NCI-H187 (cell line): ENCODE data around the gene CEP85.

Source experiments
- DNase-seq, 2 experiments: peaks; one replicate each; lab custom pipeline; 2025; lab: John Stamatoyannopoulos, UW

Gene CEP85, protein sequence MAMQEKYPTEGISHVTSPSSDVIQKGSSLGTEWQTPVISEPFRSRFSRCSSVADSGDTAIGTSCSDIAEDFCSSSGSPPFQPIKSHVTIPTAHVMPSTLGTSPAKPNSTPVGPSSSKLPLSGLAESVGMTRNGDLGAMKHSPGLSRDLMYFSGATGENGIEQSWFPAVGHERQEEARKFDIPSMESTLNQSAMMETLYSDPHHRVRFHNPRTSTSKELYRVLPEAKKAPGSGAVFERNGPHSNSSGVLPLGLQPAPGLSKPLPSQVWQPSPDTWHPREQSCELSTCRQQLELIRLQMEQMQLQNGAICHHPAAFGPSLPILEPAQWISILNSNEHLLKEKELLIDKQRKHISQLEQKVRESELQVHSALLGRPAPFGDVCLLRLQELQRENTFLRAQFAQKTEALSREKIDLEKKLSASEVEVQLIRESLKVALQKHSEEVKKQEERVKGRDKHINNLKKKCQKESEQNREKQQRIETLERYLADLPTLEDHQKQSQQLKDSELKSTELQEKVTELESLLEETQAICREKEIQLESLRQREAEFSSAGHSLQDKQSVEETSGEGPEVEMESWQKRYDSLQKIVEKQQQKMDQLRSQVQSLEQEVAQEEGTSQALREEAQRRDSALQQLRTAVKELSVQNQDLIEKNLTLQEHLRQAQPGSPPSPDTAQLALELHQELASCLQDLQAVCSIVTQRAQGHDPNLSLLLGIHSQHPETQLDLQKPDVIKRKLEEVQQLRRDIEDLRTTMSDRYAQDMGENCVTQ

DNA sequence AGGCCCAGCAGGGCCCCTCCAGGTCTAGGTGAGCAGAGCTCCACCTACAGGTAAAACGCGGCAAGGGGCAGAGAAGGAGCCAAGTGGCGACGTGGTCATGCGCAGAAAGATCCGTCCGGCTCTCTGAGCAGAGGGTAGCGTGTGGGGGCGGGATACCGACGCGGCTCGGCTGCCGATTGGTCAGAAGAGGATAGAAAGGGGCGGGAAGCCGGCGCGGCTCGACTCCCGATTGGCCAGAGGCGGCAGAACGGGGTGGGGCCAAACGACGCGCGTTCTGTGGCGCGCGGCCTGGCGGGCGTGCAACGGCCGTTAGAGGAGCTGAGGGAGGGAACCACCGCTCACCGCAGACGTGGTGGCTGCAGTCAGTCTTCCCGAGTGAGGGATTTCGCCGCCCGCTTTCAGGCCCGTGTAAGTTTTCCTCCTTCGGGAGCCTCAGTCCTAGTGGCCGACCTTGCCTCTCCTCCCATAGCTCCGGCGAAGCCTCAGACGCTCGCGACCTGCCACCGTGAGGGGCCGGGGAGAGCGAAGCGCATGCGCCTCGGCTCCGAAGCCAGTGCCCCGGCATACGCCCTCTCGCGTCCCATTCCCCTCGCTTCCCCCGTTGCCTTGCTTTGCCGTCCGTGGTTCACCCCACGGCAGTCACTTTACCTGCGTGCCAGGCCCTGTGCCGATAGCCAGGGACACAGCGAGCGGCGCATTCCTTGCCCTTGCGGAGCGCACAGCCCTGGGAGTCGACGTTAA is at the start of gene CEP85:
CEP85 (plus strand) TSS at position 298 of the 741 bp plus-strand sequence. CDS start 5,584 bp downstream, outside the sequence.
- DNase-seq: peak; percentile 96 to 99

DNA sequence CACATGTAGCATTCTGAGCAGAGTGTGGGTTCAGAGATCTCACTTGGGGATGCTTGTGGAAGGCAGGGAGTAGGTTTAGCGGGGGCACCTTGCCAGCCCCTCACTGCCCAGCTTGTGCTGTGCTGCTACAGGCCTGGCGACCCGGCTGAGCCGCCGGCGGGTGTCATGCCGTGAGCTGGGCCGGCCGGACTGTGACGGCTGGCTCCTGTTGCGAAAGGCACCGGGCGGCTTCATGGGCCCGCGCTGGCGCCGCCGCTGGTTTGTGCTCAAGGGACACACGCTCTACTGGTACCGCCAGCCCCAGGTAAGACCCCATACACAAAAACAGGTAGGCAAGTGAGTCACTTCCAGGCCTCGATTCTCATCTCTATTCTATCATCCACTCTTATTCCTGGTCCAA is 49.1 kb upstream of the CEP85 start:
- no peak for DNase-seq

DNA sequence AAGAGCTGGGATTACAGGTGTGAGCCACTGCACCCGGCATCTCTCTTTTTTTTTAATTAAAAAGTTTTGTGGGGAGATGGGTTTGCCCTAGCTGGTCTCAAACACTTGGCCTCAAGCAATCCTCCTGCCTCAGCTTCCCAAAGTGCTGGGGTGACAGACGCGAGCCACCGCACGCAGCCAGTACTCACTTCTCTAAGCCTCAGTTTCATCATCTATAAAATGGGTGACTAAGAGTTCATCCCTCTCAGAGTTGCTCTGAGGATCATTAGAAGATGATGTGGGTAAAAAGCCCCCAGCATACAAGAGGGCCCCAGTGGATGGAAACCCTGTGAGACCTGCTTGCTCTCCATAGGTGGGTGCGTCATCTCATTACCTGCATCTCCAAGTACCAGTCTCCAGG is 46.1 kb upstream of the CEP85 start:
- DNase-seq: no peak

DNA sequence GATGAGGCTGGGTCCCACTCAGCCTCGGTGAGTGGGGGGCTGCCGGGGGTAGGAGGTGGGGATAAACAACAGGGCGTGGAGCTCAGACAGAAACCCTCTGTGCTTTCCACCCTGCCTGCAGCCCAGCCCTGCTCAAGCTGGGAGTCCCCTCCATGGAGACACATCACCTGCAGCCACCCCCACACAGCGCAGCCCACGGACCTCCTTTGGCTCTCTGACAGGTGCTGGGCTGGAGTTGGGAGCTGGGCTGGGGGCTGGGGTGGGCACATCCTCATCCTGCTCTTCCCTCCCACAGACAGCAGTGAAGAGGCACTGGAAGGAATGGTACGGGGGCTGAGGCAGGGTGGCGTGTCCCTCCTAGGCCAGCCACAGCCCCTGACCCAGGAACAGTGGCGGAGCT is 45.5 kb upstream of the CEP85 start:
- no peak for DNase-seq

DNA sequence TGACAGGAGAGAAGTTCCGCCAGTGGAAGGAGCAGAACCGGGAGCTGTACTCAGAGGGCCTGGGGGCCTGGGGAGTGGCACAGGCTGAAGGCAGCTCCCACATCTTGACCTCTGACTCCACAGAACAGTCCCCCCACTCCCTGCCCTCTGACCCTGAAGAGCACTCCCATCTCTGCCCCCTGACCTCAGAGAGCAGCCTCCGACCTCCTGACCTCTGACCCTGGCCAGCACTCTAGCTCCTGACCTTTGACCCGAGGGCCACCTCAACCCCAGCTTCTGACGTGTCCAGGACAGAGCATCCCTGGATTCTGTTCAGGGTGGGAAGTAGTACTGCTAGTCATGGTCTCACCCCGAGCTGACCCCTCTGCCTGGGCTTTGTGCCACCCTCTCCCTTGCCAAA is 44.7 kb upstream of the CEP85 start:
- DNase-seq: no peak

DNA sequence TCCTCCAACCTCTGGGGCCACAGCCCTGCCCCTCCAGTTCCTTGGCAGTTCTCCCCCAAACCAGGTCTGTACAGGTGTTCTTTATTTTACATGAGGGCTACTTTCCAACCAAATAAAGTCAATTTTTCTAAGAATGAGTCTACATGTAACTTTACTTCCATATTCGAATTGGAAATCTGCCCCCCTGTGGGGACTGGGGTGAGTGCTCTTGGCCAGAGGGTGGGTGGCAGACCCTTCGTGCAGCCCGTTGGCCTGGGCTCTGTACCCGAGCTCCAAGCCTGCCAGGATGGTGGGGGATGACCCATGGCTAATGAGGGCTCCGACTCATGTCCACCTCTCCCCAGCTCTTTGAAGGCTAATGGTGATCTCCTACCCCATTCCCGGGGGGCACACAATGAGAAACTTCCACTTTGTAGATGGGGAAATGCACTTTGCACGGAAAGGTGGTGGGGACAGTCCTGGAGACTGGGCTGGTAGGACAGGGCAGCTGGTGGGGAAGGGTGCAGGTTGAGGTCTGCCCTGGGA is 44.2 kb upstream of the CEP85 start:
- no peak for DNase-seq

DNA sequence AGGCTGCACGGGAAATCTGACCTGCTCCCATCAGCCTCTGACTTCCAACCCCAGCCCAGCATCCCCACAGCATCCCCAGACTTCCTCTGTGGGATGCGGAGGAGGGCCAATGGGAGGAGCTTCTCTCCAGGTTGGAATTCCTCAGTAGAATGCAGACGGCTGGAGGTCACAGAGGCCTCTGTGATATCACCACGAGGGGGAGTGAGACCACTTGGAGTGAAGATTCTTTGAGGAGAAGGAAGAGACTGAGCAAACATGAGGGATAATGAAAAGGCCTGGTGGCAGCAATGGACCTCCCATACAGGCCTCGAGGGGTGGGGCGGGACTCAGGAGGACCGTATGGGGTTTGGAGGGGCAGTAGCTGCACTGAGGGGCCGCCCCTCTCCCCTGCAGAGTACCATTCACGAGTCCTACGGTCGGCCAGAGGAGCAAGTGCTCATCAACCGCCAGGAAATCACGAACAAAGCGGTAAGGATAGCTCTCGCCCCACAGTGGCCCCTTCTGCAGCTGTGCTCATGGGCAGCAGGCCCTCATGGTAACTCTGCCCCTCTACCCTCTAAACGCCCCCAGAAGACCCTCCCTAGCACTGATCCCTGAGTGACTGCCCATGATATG is 43.5 kb upstream of the CEP85 start, which contains the start of gene CATSPER4:
CATSPER4 (plus strand) TSS at position 230 of the 615 bp plus-strand sequence; CDS start at position 256, 26 bp downstream.
- DNase-seq: no peak

DNA sequence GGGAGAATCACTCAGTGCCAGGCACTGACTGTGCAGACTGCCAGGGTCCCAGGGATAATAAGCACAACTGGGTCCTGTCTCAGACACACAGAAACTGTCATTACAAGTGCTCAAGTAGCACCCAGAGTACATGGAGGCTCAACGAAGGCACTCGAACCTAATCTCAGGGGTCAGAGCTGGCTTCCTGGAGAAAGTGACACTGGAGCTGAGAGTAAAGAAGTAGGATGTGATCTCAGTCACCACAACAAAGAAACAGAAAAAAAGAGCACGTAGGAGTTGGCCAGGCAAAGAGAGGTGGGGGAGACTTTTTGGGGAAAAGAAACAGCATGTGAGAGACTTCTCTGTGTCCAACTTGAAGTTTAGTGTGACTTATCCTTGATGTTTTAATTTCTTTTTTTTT is 42.3 kb upstream of the CEP85 start:
- no peak for DNase-seq

DNA sequence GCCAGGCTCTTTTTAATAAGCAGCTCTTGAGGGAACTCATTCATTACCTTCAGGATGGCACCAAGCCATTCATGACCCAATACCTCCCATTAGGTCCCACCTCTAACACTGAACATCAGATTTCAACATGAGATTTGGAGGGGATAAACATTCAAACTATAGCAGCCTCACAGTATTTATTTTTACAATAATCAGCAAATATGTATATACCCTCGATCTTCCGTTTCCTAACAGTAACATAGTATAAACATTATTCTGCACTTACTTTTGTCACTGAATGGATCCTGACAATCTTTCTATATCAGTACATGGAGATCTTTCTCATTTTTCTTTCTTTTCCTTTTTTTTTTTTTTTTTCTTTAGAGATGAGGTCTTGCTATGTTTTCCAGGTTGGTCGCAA is 38.2 kb upstream of the CEP85 start:
- no peak for DNase-seq

DNA sequence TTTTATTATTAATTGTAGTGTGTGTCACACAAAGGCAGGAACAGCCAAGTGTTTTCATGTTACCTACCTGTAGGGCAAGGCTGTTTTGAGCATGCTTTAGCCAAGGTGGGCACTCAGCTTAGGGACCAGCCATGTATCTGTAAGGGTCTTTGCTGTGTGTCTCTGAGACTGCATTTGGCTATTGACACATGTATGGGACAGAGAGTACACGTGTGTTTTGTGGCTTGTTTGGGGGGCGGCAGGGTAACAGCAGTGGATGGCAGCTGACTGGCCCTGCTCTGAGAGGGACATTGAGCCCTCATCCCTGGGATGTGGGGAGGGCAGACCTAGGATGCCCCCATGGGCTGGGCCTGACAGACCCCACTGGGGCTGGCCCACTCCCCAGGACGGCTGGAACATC is 36.7 kb upstream of the CEP85 start:
- DNase-seq: no peak

DNA sequence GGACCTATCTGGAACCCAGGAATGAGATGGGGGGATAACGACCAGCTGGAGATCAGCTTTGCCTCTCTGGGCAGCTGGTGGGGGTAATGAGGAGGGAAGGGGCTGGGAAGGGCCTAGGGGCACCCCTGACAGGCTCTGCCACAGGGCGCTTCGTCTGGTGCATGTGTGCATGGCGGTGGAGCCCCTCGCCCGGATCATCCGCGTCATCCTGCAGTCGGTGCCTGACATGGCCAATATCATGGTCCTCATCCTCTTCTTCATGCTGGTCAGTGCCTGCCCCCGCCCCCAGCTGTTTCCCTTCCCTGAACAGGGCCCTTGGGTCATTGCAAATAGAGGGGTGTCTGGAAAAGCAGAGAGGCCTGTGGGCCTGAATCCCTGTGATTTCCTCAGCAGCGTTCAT is 36.2 kb upstream of the CEP85 start:
- no peak for DNase-seq

DNA sequence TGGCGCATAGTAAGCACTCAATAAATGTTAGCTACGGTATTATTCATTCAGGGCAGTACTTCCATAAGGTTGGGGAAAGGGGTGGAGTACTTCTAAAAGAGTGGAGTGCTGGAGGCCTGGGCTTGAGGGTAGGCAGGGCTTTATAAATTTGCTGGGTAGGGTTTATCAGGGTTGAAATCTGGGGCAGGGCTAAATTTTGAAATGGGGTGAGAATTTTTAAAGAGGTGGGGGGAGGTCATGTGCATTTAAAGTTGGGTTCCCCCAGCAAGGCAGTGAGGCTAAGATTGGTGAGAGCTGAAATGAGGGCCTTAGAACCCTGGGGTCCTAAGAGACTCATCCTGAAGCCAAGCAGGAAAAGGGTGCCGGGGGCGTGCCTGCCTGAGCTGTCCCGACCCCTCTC is 33.6 kb upstream of the CEP85 start:
- no peak for DNase-seq

DNA sequence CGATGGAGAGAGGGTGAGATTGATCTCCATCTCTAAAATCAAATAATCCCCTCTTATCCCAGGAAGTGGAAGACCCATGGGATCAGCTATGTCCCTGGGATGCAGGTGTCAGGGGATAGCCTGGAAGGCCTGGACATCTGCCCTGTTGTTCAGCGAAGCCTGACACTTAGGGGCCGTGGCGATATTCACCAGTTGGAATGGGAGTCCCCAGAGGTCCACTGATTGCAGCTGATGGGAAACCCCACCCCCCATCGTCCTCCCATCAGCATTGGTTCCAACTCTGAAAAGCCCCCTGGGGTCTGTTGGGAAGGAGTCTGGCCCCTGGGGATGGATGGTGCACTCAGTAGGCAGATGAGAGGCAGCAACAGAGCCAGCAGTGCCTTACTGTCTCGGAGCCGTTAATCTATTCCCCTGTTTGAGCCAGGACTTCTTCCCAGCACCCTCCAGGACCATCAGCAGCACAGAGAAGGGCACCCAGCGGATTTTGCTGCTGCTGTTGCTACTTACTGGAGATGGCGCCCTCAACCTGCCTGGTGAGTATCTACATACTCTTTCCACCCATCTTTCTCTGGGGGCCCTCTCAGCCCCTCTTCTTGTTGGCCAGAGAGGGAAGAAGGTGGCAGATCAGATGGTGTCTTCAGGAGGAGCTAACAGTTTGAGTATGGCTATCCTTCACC is 30.2 kb upstream of the CEP85 start:
- no peak for DNase-seq

DNA sequence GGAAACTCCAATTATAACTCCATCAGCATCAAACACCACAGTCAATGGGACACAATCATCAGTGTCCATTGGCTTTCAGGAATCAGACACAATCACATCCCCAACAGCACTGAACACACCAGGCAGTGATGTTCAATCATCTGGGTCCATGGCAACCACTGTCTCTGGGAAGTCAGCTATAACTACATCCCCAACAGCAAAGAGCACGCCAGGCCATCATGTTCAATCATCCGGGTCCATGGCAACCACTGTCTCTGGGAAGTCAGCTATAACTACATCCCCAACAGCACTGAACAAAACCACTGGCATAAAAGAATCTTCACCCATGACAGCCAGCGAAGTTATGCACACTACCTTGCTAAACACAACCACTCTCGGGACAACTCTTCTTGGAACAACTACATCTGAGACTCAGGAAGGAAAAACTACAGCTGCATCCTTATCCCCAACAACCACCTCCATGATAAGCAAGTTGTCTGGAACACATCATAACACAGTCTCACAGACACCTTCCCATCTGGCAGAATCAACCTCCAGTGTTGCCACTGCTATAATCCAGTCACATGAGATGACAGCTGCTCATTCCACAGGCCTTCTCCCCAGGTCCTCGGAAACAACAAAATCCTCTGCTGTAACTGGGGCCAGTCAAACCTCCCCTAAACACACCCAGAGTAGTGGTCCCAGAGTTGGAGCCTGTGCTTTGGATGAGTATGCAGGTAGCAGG is 23.7 kb upstream of the CEP85 start:
- no peak for DNase-seq

DNA sequence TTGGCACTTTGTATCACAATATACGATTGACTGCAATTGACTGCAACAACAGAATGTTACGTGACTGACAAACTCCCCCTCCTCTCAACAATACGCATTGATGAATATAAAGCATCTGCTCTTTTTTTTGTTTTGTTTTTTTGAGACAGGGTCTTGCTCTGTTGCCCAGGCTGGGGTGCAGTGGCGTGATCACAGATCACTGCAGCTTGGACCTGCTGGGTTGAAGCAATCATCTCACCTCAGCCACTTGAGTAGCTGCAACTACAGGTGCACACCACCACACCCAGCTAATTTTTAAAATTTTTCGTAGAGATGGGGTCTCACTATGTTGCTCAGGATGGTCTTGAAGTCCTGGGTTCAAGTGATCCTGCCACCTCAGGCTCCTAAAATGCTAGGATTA is 21.3 kb upstream of the CEP85 start:
- DNase-seq: no peak

DNA sequence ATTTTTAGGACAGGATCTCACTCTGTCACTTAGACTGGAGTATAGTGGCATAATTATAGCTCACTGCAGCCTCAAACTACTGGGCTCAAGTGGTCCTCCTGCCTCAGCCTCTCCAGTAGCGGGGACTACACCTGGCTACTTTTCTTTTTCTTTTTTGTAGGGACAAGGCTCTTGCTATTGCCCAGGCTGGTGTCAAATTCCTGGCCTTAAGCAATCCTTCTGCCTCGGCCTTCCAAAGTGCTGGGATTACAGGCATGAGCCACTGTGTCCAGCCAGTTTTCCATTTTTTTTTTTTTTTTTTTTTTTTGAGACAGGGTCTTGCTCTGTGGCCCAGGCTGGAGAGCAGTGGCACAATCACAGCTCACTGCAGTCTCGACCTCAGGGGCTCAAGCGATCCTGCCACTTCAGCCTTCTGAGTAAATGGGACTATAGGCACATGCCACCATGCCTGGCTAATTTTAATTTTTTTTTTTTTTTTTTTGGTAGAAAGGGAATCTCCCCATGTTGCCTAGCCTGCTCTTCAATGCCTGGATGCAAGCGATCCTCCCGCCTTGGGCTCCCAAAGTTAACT is 20.6 kb upstream of the CEP85 start:
- no peak for DNase-seq

DNA sequence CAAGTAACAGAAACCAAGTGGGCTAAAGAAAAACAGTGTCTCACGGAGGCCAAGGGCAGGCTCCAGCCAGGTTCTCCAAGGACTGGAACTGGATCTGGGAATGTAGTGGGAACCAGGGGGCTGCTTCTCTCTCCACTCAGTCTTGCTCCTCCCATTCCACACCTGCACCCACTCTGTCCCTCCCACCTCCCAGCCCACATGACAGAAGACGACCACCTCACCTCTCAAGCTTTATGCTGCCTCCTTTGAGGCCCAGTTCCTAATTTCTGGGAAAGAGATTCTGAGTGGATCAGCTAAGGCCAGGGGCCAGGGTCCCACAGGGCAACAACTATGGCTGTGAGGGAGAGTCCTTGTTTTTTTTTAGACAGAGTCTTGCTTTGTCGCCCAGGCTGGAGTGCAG is 18.8 kb upstream of the CEP85 start:
- no peak for DNase-seq

DNA sequence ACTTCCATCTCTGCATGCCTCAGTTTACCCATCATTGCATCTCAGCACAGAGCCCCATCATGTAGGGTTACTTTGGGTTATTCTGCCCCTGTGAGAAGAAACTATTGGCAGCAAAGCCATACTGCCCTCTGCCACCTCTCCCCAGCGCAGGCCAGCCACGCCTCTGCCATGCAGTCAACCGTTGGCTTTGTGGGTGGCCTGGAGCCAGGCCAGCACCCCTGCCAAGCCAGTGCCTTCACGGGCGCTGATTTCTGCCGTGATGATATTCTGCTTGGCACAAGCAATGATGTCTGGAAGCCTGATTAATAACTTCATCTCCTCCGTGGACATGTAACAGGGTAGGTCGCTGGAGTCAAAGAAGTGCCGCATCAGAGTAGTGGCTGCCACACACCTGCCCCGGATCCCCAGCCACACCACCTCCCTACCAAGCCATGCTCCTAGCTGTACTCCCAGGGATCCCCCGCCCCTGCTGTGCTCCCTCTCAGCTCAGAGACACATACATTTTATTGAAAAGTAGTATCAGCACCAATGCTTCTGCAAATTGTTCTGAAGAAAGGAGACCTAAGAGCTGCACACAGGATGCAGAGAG is 15.0 kb upstream of the CEP85 start:
- DNase-seq: no peak

DNA sequence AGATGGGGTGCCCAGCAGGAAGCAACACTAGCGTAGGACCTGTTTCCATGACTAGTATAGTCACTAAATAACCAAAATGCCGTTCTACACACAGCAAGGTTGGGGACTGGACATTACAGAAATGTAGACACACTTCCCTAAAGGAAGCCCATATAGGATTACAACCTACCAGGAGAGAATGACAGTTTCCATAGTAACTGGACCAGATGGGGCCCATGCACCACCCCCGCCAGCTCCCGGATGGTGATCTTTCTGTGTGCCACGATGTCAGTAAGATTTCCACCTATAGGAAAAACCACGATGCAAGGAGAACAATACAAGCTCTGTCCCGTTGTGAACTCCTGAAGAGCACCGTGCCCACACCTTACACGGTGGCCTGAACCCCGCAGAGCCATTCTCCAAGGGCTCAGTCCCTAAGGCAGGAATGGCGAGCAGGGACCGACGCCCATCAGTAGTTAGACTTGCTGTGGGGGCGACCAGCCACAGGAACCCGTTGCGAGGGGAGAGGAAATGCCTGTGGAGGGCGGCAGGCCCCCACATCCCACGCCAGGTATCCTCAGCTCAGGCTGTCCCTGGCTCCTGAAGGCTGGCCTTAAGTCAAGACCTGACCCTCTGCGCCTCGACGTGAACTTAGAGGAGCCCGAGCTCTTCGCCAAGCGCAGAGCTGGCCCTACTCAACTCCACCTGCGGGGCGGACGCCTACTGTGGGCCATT is 13.6 kb upstream of the CEP85 start:
- no peak for DNase-seq
